Measurements from ENCODE around the gene TSHZ2.
"Not testable (repeated sequence)": the region's sequence is repeated elsewhere in the genome, so short reads cannot be mapped to it uniquely, and the experiment has no call there.

TSHZ2 gene

GRCh38 chr20:53533500-53533899 lies 561.3 kb downstream of the TSHZ2 start:
- ChIA-PET POLR2A (no interaction called here), CTCF (interaction anchor here (1.6 kb wide), 1 partner anchor 14 kb away, joined by 3 read pairs; no protein-coding TSS in a partner anchor)
- no peak for DNase-seq (ENCODE audit: extremely low spot score)
- no peak for TF ChIP-seq CTCF (IDR thresholded peaks at IDR 0.05; ENCODE audit: control extremely low read depth, extremely low read depth, low read depth, missing control alignments)

- ChIA-PET CTCF (interaction anchor here (0.7 kb wide), 1 partner anchor 14 kb away, joined by 3 read pairs; no protein-coding TSS in a partner anchor), POLR2A (no interaction called here)
- no peak for TF ChIP-seq CTCF (IDR thresholded peaks at IDR 0.05; ENCODE audit: control extremely low read depth, extremely low read depth, low read depth, missing control alignments)
- DNase-seq (ENCODE audit: extremely low spot score) = no peak
Observed at GRCh38 chr20:53534037-53534436, 561.9 kb downstream of the TSHZ2 start.

GRCh38 chr20:53535878-53536277 lies 563.7 kb downstream of the TSHZ2 start:
- CTCF ChIA-PET = no interaction called here
- POLR2A ChIA-PET = no interaction called here
- no peak for DNase-seq (ENCODE audit: extremely low spot score)
- no peak for TF ChIP-seq CTCF (IDR thresholded peaks at IDR 0.05; ENCODE audit: control extremely low read depth, extremely low read depth, low read depth, missing control alignments)

- DNase-seq (ENCODE audit: extremely low spot score); CTCF ChIA-PET; POLR2A ChIA-PET: not testable (repeated sequence)
Observed at GRCh38 chr20:53536382-53536781, 564.2 kb downstream of the TSHZ2 start.

- CTCF ChIA-PET = interaction anchor here (1.2 to 2.3 kb wide), 3 partner anchors 8 to 126 kb away, joined by 3 to 13 read pairs (median 4); no protein-coding TSS in a partner anchor
- no peak for DNase-seq (ENCODE audit: extremely low spot score)
- TF ChIP-seq CTCF (IDR thresholded peaks at IDR 0.05; ENCODE audit: control extremely low read depth, extremely low read depth, low read depth, missing control alignments) = no peak
- POLR2A ChIA-PET = interaction anchor here (0.5 kb wide), 1 partner anchor 23 kb away, joined by 6 read pairs; no protein-coding TSS in a partner anchor
Observed at GRCh38 chr20:53539516-53539915, 567.4 kb downstream of the TSHZ2 start.
